ENCODE data around the gene VEGFA.

DNA sequence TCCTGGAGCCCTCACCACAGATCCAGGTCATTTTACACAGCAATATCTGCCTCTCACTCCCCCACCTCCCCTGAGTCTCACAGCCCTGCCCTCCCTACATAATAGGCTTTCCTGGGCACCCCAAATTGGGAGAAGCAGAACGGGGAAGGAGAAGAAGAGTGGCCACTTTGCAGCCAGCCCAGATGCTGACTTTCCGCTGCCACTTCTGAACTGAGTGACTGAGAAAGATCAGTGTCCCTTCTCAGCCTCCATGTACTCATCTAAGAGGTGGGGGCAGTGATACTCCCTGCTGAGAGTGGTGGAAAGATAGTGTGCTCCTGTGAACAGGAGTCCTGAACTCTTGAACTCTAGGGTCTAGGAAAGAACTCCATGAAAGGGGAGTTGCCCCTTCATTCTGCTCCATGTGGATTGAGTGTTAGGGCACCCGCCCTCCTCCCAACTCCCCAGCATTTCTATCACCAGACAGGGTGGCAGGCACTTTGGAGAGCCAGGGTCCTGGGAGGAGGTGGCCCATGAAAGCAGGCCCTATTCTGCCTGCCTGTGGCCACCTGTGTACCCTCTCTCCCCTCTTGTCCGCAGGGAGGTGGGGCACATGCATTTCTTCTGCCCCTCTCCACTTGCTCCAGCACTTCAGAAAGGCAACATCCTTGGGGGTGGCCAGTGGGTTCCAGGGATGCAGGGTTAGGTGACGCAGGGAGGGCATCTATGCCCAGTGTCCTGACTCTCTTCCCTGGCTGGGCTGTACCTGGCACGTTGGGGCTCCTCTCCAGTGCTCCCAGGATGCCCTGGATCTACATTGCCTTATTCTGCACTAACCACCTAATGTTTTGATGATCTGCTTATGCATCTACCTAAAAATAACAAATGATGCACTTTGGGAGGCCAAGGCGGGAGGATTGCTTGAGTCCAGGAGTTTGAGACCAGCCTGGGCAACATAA is 44.1 kb upstream of the VEGFA start:
- TF ChIP-seq CTCF (IDR thresholded peaks at IDR 0.05; ENCODE audit: poor library complexity) (no peak), EZH2phosphoT487 (IDR thresholded peaks at IDR 0.05; ENCODE audit: low read depth, severe bottlenecking, unreplicated experiment) (no peak), EZH2 (IDR thresholded peaks at IDR 0.05; ENCODE audit: borderline replicate concordance) (no peak)

All from hepatocyte (in vitro differentiated cells).